WTC11 (cell line): ENCODE results near the gene TMEM176B.

Experiments used
- CTCF ChIP-seq: fragments of 200-600 bp; IDR thresholded peaks from 2 replicates; pipeline ENCODE4 v1.8.0; 2022; ENCODE audit warnings: antibody characterized with exemption
- TF ChIP-seq, protein P1 (sequence below): sonication (generic); formaldehyde crosslinking; IDR thresholded peaks from 2 replicates; pipeline ENCODE4 v1.8.1; 2023; ENCODE audit warnings: mild to moderate bottlenecking, missing genetic modification reagents

DNA sequence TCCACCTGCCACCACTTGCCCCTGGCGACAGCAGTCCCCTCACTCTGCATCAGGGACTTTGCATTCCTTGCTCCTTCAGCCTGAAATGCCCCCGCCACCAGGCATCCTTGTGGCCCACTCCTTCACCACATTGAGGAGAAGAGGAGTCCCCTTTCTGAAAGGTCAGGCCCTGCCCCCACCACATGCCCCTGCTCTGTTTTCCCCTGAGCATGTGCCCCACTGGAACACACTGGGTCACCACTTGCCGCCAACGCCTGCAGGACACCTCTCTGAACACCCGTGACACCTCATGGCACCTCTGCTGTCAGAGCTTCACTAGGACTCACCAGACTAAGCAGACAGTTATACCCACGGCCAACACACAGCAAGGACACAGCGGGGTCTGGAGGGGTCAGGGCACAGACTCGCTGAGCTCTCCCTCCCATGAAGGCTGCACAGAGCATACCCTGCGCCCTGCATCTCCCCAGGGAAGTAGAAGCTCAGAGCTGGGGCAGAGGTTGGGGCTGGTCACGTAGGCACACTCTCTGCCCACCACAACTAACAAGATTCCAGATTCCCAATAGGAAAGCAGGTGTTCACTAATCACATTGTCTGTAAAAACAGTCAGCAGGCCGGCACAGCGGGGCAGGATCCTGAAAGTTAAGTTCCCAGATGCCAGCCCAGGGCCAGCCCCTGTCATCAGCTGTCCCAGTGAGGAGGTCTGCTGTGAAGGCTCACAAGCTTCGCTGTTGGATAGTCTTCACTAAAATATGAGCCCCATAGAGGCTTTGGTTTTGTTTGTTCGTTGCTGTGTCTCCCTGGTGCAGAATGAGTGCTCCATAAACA, 46.3 kb upstream of the TMEM176B start:
- no peak for TF ChIP-seq CTCF
- TF ChIP-seq, protein P1, sequence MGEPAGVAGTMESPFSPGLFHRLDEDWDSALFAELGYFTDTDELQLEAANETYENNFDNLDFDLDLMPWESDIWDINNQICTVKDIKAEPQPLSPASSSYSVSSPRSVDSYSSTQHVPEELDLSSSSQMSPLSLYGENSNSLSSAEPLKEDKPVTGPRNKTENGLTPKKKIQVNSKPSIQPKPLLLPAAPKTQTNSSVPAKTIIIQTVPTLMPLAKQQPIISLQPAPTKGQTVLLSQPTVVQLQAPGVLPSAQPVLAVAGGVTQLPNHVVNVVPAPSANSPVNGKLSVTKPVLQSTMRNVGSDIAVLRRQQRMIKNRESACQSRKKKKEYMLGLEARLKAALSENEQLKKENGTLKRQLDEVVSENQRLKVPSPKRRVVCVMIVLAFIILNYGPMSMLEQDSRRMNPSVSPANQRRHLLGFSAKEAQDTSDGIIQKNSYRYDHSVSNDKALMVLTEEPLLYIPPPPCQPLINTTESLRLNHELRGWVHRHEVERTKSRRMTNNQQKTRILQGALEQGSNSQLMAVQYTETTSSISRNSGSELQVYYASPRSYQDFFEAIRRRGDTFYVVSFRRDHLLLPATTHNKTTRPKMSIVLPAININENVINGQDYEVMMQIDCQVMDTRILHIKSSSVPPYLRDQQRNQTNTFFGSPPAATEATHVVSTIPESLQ = no peak
